H1 (cell line): ENCODE results near the gene PDHB. TPM values are rescaled to one million over a fixed set of nuclear protein-coding genes. Genes with fewer than 3 reads are reported as not detected.

Experiments
- CTCF ChIA-PET: fragments of 300-600 bp; sonication (Branson Sonifier 250); formaldehyde crosslinking; loops from one replicate; lab custom pipeline; 2021; ENCODE audit not compliant: partially characterized antibody; lab: Charles Lee
- POLR2A ChIA-PET: fragments of 300-600 bp; sonication (Branson Sonifier 250); formaldehyde crosslinking; loops from one replicate; lab custom pipeline; 2021; ENCODE audit warnings: inconsistent platforms; ENCODE audit not compliant: partially characterized antibody; lab: Charles Lee
- DNase-seq, 2 experiments: peaks; one replicate each; pipeline versions ENCODE4 v3.0.0 to v3.0.0-alpha.2; 2010 to 2022; ENCODE audit warnings: low spot score in 2 of 2, low read depth in 1 of 2, mixed read lengths in 1 of 2
- FAIRE-seq: peaks from 2 replicates; lab custom pipeline; 2011; peaks lifted over from hg19 to GRCh38; lab: Jason Lieb, UNC
- H2AFZ ChIP-seq: 2 replicates; pipeline ENCODE4 v1.8.1; 2012; ENCODE audit warnings: low read length, inconsistent platforms
- H2AK5ac ChIP-seq: 2 replicates; pipeline ENCODE4 v1.6.1; 2013; ENCODE audit warnings: low read depth, low read length
- H2BK120ac ChIP-seq: replicated peaks from 2 replicates; pipeline ENCODE3; 2013; ENCODE audit warnings: low read depth, low read length, inconsistent platforms
- H2BK12ac ChIP-seq: 2 replicates; pipeline ENCODE4 v1.6.1; 2013; ENCODE audit warnings: low read depth, low read length
- H2BK15ac ChIP-seq: 2 replicates; pipeline ENCODE4 v1.6.1; 2013; ENCODE audit warnings: low read length
- H2BK20ac ChIP-seq: 2 replicates; pipeline ENCODE4 v1.6.1; 2013; ENCODE audit warnings: low read length
- H2BK5ac ChIP-seq: 2 replicates; pipeline ENCODE4 v1.6.1; 2013; ENCODE audit warnings: low read depth, low read length
- H3K14ac ChIP-seq: 2 replicates; pipeline ENCODE4 v1.6.1; 2013; ENCODE audit warnings: inconsistent platforms; ENCODE audit not compliant: insufficient read length
- H3K18ac ChIP-seq: 2 replicates; pipeline ENCODE4 v1.6.1; 2013; ENCODE audit warnings: low read length; ENCODE audit errors: extremely low read depth
- H3K23ac ChIP-seq: 2 replicates; pipeline ENCODE4 v1.6.1; 2013; ENCODE audit warnings: inconsistent platforms; ENCODE audit not compliant: insufficient read length
- H3K23me2 ChIP-seq: 2 replicates; pipeline ENCODE4 v1.6.1; 2013; ENCODE audit warnings: low read depth, low read length
- H3K27ac ChIP-seq: 2 replicates; pipeline ENCODE4 v1.6.1; 2011; ENCODE audit warnings: low read depth, low read length, inconsistent platforms
- H3K27me3 ChIP-seq, 4 experiments: replicated peaks in 1 of 4; 1 replicate in 1 of 4; 2 replicates in 3 of 4; pipeline versions ENCODE4 v1.6.1 to v1.8.1; 2011 to 2013; ENCODE audit warnings: low read length in 3 of 4, mild to moderate bottlenecking in 3 of 4, inconsistent platforms in 2 of 4, mixed read lengths in 2 of 4, moderate library complexity in 1 of 4; ENCODE audit not compliant: control insufficient read depth in 3 of 4, insufficient read depth in 3 of 4; ENCODE audit errors: extremely low read depth in 1 of 4
- H3K36me3 ChIP-seq, 4 experiments: 2 replicates each; pipeline versions ENCODE4 v1.6.1 to v1.8.1; 2011 to 2013; ENCODE audit warnings: mild to moderate bottlenecking in 4 of 4, low read length in 3 of 4, moderate library complexity in 2 of 4, control low read depth in 1 of 4, inconsistent platforms in 1 of 4; ENCODE audit not compliant: insufficient read depth in 4 of 4, control insufficient read depth in 2 of 4
- H3K4ac ChIP-seq: replicated peaks from 2 replicates; pipeline ENCODE3; 2013; ENCODE audit warnings: low read length, low read depth, mixed read lengths, inconsistent platforms; ENCODE audit not compliant: insufficient read length
- H3K4me1 ChIP-seq, 4 experiments: replicated peaks in 1 of 4; 1 replicate in 1 of 4; 2 replicates in 3 of 4; pipeline versions ENCODE4 v1.6.1 to v1.8.1; 2011 to 2013; ENCODE audit warnings: low read length in 3 of 4, inconsistent platforms in 2 of 4, mixed read lengths in 1 of 4; ENCODE audit not compliant: insufficient read depth in 4 of 4, control insufficient read depth in 3 of 4
- H3K4me2 ChIP-seq, 2 experiments: 2 replicates each; pipeline versions ENCODE4 v1.6.1 to v1.8.1; 2011 to 2013; ENCODE audit warnings: low read depth in 2 of 2, low read length in 2 of 2, control low read depth in 1 of 2, inconsistent platforms in 1 of 2, mild to moderate bottlenecking in 1 of 2; ENCODE audit not compliant: insufficient read depth in 1 of 2
- H3K4me3 ChIP-seq, 4 experiments: fragments of 200-600, 300-600 bp in 1 of 4; sonication (generic), shearing (Covaris generic), sonication (Bioruptor Twin) in 1 of 4; 2 replicates each; pipeline versions ENCODE4 v1.5.1 to v1.8.1; 2011 to 2016; ENCODE audit warnings: low read length in 4 of 4, low read depth in 3 of 4, control low read depth in 2 of 4, inconsistent platforms in 2 of 4, mild to moderate bottlenecking in 2 of 4, mixed read lengths in 1 of 4, moderate library complexity in 1 of 4; ENCODE audit not compliant: insufficient read depth in 2 of 4; ENCODE audit errors: extremely low read depth in 1 of 4
- H3K56ac ChIP-seq: replicated peaks from 2 replicates; pipeline ENCODE3; 2013; ENCODE audit warnings: low read depth, mild to moderate bottlenecking, mixed read lengths, low read length, inconsistent platforms; ENCODE audit not compliant: insufficient read length
- H3K79me1 ChIP-seq: 2 replicates; pipeline ENCODE4 v1.6.1; 2013; ENCODE audit warnings: low read depth, low read length, control low read depth
- H3K79me2 ChIP-seq, 2 experiments: 2 replicates each; pipeline versions ENCODE4 v1.6.1 to v1.8.1; 2012 to 2013; ENCODE audit warnings: low read length in 2 of 2, mild to moderate bottlenecking in 2 of 2, inconsistent platforms in 1 of 2; ENCODE audit not compliant: insufficient read depth in 2 of 2, control insufficient read depth in 1 of 2
- H3K9ac ChIP-seq, 4 experiments: replicated peaks in 1 of 4; 1 replicate in 1 of 4; 2 replicates in 3 of 4; pipeline versions ENCODE4 v1.6.1 to v1.8.1; 2011 to 2013; ENCODE audit warnings: low read depth in 3 of 4, low read length in 3 of 4, control low read depth in 2 of 4, mild to moderate bottlenecking in 2 of 4, moderate library complexity in 2 of 4, inconsistent platforms in 1 of 4; ENCODE audit errors: extremely low read depth in 1 of 4
- H3K9me3 ChIP-seq, 2 experiments: 2 replicates each; pipeline versions ENCODE4 v1.6.1 to v1.8.1; 2012 to 2013; ENCODE audit warnings: mild to moderate bottlenecking in 2 of 2, moderate library complexity in 2 of 2, control low read depth in 1 of 2, inconsistent platforms in 1 of 2, low read depth in 1 of 2, low read length in 1 of 2, mixed read lengths in 1 of 2; ENCODE audit not compliant: insufficient read depth in 2 of 2
- H4K20me1 ChIP-seq, 2 experiments: replicated peaks in 1 of 2; 2 replicates each; pipeline versions ENCODE3 to v1.8.1; 2011 to 2013; ENCODE audit warnings: inconsistent platforms in 2 of 2, low read length in 2 of 2, mild to moderate bottlenecking in 1 of 2; ENCODE audit not compliant: insufficient read depth in 2 of 2, control insufficient read depth in 1 of 2
- H4K5ac ChIP-seq: 2 replicates; pipeline ENCODE4 v1.6.1; 2013; ENCODE audit warnings: low read length, low read depth, mixed read lengths, inconsistent platforms; ENCODE audit not compliant: insufficient read length
- H4K8ac ChIP-seq: 2 replicates; pipeline ENCODE4 v1.8.0; 2013; ENCODE audit warnings: mild to moderate bottlenecking, moderate library complexity, low read length, inconsistent platforms; ENCODE audit not compliant: insufficient read depth; ENCODE audit errors: extremely low read depth
- H4K91ac ChIP-seq: replicated peaks from 2 replicates; pipeline ENCODE3; 2013; ENCODE audit warnings: low read length, mixed read lengths, inconsistent platforms; ENCODE audit not compliant: insufficient read length
- GTF2F1 ChIP-seq: IDR thresholded peaks from 2 replicates; pipeline ENCODE4 v1.6.1; 2012; ENCODE audit warnings: low read depth, low read length, improper control_type of control experiment, borderline replicate concordance
- KDM1A ChIP-seq: fragments of 200-600, 300-600 bp; sonication (generic); IDR thresholded peaks from 2 replicates; pipeline ENCODE4 v1.7.1; 2016; ENCODE audit warnings: mild to moderate bottlenecking, low read length, borderline replicate concordance
- RFX5 ChIP-seq: IDR thresholded peaks from 2 replicates; pipeline ENCODE4 v1.6.1; 2011; ENCODE audit warnings: low read depth, low read length, improper control_type of control experiment, borderline replicate concordance
- SP2 ChIP-seq: IDR thresholded peaks from 2 replicates; pipeline ENCODE4 v1.6.1; 2012; ENCODE audit warnings: mild to moderate bottlenecking, low read length, inconsistent platforms
- WGBS, 2 experiments: shearing (Covaris generic) in 1 of 2; methylation state at CpG; one replicate each; pipeline versions ENCODE4 v1.1.6 to v1.1.7; 2013 to 2015; ENCODE audit warnings: low lambda C conversion rate in 2 of 2, mixed read lengths in 2 of 2, inconsistent platforms in 1 of 2, low coverage in 1 of 2, missing lambda C conversion rate in 1 of 2; ENCODE audit not compliant: insufficient replicate concordance in 2 of 2, insufficient coverage in 1 of 2, insufficient read length in 1 of 2; ENCODE audit errors: extremely low coverage in 1 of 2, missing lambda C conversion rate in 1 of 2; 5-methylcytosine and 5-hydroxymethylcytosine counted together
- polyA plus RNA-seq, 7 experiments: library from polyadenylated mRNA; depleted of rRNA in 3 of 7; stranded (reverse) in 5 of 7; unstranded in 2 of 7; fragments of >200 nt in 5 of 7; fragments of 200-250 nt in 2 of 7; gene quantifications; 1 replicate in 5 of 7; 2 replicates in 1 of 7; 4 replicates in 1 of 7; pipeline versions ENCODE4 v1.2.1 to v1.2.3, GENCODE V29; 2011 to 2013; ENCODE audit warnings: missing spikeins in 2 of 7, mixed read lengths in 2 of 7
- total RNA-seq: library from RNA; stranded (reverse); fragmentation: NEBNext Ultra II Directional; extraction: Animal tissue kit (Norgen Biotek cat#: 25700); gene quantifications from 2 replicates; pipeline ENCODE4 v1.2.1, GENCODE V29; 2021

PDHB gene
- total and polyA plus RNA-seq, 2 of the 8 experiments (the other 6 are each of a cell fraction or from before 2014, with no cell fraction given) = 90.4 to 140 TPM

DNA sequence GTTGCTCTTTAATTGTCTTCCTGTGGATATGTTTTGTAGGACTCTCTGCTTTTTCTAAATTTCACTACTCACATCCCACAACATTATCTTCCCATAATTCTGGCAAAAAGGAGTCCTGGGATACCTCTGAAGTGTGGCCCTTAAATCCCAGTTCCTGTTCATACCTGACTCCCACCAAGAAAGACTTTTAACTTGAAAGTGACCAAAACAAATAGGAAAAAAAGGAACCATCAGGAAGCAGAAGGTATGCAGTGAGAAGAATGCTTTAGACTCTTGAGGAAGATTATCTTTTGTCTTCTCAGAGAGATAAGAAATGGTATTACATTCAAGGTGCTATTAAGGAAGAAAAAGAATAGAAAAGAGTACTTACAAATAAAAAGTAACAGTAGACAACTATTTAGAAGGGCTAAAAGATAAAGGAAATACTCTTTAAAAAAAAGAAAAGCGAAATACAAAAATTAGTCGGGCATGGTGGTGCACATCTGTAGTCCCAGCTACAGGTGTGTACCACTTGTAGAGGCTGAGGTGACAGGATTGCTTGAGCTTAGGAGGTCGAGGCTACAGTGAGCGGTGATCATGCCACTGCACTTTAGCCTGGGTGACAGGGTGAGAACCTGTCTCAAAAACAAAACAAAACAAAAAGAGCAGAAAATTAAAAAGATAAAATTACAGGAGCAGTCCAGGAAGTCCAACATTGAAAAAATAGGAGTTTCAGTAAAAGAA lies 54.1 kb downstream of the PDHB start:
- Histone ChIP-seq H3K79me1 (no peaks in the 10 kb centered on the region), H3K79me2 (no peaks in the 10 kb centered on the region), H3K18ac (no peak overlapping the region), H3K23me2 (no peaks in the 10 kb centered on the region), H4K5ac (no peak overlapping the region), H3K4ac (no peak overlapping the region), H3K4me2 (no peak overlapping the region), H3K4me1 (no peaks in the 10 kb centered on the region), H2BK20ac (no peak overlapping the region), H3K4me3 (no peak overlapping the region), H3K9me3 (no peaks in the 10 kb centered on the region), H3K27me3 (no peaks in the 10 kb centered on the region), H3K36me3 (no peaks in the 10 kb centered on the region), H2BK5ac (no peak overlapping the region), H3K23ac (no peak overlapping the region), H2AK5ac (no peak overlapping the region), H4K91ac (no peak overlapping the region), H3K14ac (no peak overlapping the region), H2BK15ac (no peak overlapping the region), H3K56ac (no peak overlapping the region), H4K20me1 (no peaks in the 10 kb centered on the region), H2BK120ac (no peak overlapping the region), H2BK12ac (no peak overlapping the region), H3K27ac (no peak overlapping the region), H2AFZ (no peak overlapping the region), H3K9ac (no peak overlapping the region), H4K8ac (no peak overlapping the region)
- CTCF ChIA-PET = interaction anchor here (1.1 to 5.4 kb wide), 6 partner anchors 9 to 91 kb away, joined by 3 to 20 read pairs (median 6); partner anchors contain the start of genes HTD2 and RPP14
- no peak for FAIRE-seq
- DNase-seq = peak in 1 of 2 experiments; percentile 20
- WGBS, 2 experiments = 85% methylated on average over 4 of the region's 4 CpGs; no CpG with 5 or more reads in 1 of the 2 experiments
- POLR2A ChIA-PET = interaction anchor here (0.6 to 1.1 kb wide), 4 partner anchors 44 to 191 kb away, joined by 3 read pairs; no protein-coding TSS in a partner anchor
- no peak for TF ChIP-seq GTF2F1
- no peak for TF ChIP-seq RFX5
- no peak for TF ChIP-seq SP2
- no peak for TF ChIP-seq KDM1A
